Motor neuron (in vitro differentiated cells): ENCODE measurements around the gene COL17A1. TPM values are rescaled to one million over a fixed set of nuclear protein-coding genes. Genes with fewer than 3 reads are reported as not detected.

Experiments used
- ATAC-seq, 8 experiments: fragments of 200-7000 bp; cut with Tn5 transposase; replicated peaks in 6 of 8; 2 replicates each; pipeline ENCODE4 v1.8.0; 2021; ENCODE audit warnings: mild to moderate bottlenecking in 8 of 8, moderate library complexity in 8 of 8
- H3K27ac ChIP-seq, 2 donors: fragments of 250-450 bp; sonication (Bioruptor Pico); 2 replicates each; pipeline ENCODE4 v1.9.0; 2021; ENCODE audit warnings: antibody characterized with exemption in 2 of 2, mild to moderate bottlenecking in 2 of 2, moderate library complexity in 1 of 2
- H3K4me1 ChIP-seq, 2 donors: fragments of 250-450 bp; sonication (Bioruptor Pico); replicated peaks in 1 of 2; 2 replicates each; pipeline ENCODE4 v1.6.1; 2021; ENCODE audit warnings: antibody characterized with exemption in 2 of 2, mild to moderate bottlenecking in 2 of 2, moderate library complexity in 1 of 2
- H3K4me3 ChIP-seq, 5 donors: fragments of 250-450 bp; sonication (Bioruptor Pico); 2 replicates each; pipeline ENCODE4 v1.9.0; 2021; ENCODE audit warnings: antibody characterized with exemption in 5 of 5, mild to moderate bottlenecking in 5 of 5, moderate library complexity in 4 of 5
- WGBS, 10 experiments: fragments of 450-650 bp; shearing (Covaris generic); methylation state at CpG; one replicate each; pipeline ENCODE4 v1.0.0; 2022; 5-methylcytosine and 5-hydroxymethylcytosine counted together
- in situ Hi-C, 9 experiments: fragments of 400-800 bp; cut with MboI; loops; one replicate each; pipeline ENCODE4 v1.15.0; 2021; ENCODE audit warnings: low sequenced_read_pairs in 9 of 9, low pct_unique_long_range_greater_than_20kb in 2 of 9; ENCODE audit not compliant: unreplicated experiment in 9 of 9
- total RNA-seq, 8 experiments: library from RNA; unstranded; fragments of 300-600 nt; gene quantifications; 2 replicates each; pipeline versions ENCODE4 v1.2.3 to v1.2.4, GENCODE V29; 2022

COL17A1 gene
- total RNA-seq, 8 experiments from 2014 or later = 0.38 to 4.9 (median 0.74) TPM

- H3K4me1 ChIP-seq = no peaks in the 10 kb centered on the region
- 63 to 100% (median 82%) methylated on average over 1 of the region's 1 CpG; no CpG with 5 or more reads in 1 of the 10 experiments for WGBS, 10 experiments
- H3K4me3 ChIP-seq = no peak overlapping the region
- H3K27ac ChIP-seq = no peak overlapping the region
- in situ Hi-C loops = no loop called here
- no peak for ATAC-seq
Observed at GRCh38 chr10:104113376-104113956, 27.8 kb upstream of the COL17A1 start.

- no peak overlapping the region for H3K27ac ChIP-seq
- WGBS, 10 experiments = 0 to 100% (median 68%) methylated on average over 1 to 3 of the region's 3 CpGs
- in situ Hi-C loops = no loop called here
- H3K4me3 ChIP-seq = no peak overlapping the region
- no peaks in the 10 kb centered on the region for H3K4me1 ChIP-seq
- peak in 2 of 8 experiments; percentile 31 to 43 for ATAC-seq
Observed at GRCh38 chr10:104109908-104110662, 24.4 kb upstream of the COL17A1 start.

GRCh38 chr10:104104926-104105325, 19.2 kb upstream of the COL17A1 start:
- 50 to 94% (median 89%) methylated on average over 1 to 2 of the region's 2 CpGs for WGBS, 10 experiments
- ATAC-seq = peak in 1 of 8 experiments; percentile 50
- Histone ChIP-seq H3K4me1 (no peaks in the 10 kb centered on the region), H3K27ac (no peak overlapping the region), H3K4me3 (no peak overlapping the region)
- in situ Hi-C loops = no loop called here

- Histone ChIP-seq H3K4me3 (no peak overlapping the region), H3K27ac (no peak overlapping the region), H3K4me1 (no peaks in the 10 kb centered on the region)
- in situ Hi-C loops = no loop called here
- 0% methylated on average over 1 of the region's 1 CpG; no CpG with 5 or more reads in 1 of the 10 experiments for WGBS, 10 experiments
- ATAC-seq = no peak
Observed at GRCh38 chr10:104104418-104104817, 18.7 kb upstream of the COL17A1 start.

- H3K4me3 ChIP-seq = no peak overlapping the region
- WGBS, 10 experiments = 13 to 64% (median 30%) methylated on average over 1 of the region's 1 CpG; no CpG with 5 or more reads in 1 of the 10 experiments
- H3K4me1 ChIP-seq = no peaks in the 10 kb centered on the region
- no peak overlapping the region for H3K27ac ChIP-seq
- in situ Hi-C loops = no loop called here
- ATAC-seq = no peak
Observed at GRCh38 chr10:104103956-104104355, 18.3 kb upstream of the COL17A1 start.

- WGBS, 10 experiments = 13 to 83% (median 67%) methylated on average over 1 of the region's 1 CpG; no CpG with 5 or more reads in 3 of the 10 experiments
- no peaks in the 10 kb centered on the region for H3K4me1 ChIP-seq
- H3K27ac ChIP-seq = no peak overlapping the region
- in situ Hi-C loops = no loop called here
- ATAC-seq = no peak
- no peak overlapping the region for H3K4me3 ChIP-seq
Observed at GRCh38 chr10:104101902-104102301, 16.2 kb upstream of the COL17A1 start.

- in situ Hi-C loops = no loop called here
- Histone ChIP-seq H3K27ac (no peak overlapping the region), H3K4me3 (no peak overlapping the region), H3K4me1 (no peaks in the 10 kb centered on the region)
- ATAC-seq = no peak
- WGBS, 10 experiments = no CpG with 5 or more reads among the region's 1 CpG
Observed at GRCh38 chr10:104100795-104101194, 15.1 kb upstream of the COL17A1 start.

- in situ Hi-C loops = no loop called here
- ATAC-seq = no peak
- Histone ChIP-seq H3K27ac (no peak overlapping the region), H3K4me1 (no peaks in the 10 kb centered on the region), H3K4me3 (no peak overlapping the region)
Observed at GRCh38 chr10:104099941-104100340, 14.3 kb upstream of the COL17A1 start.

- in situ Hi-C loops = no loop called here
- Histone ChIP-seq H3K4me1 (no peaks in the 10 kb centered on the region), H3K27ac (no peak overlapping the region), H3K4me3 (no peak overlapping the region)
- 14 to 100% (median 88%) methylated on average over 1 to 3 of the region's 3 CpGs; no CpG with 5 or more reads in 1 of the 10 experiments for WGBS, 10 experiments
- peak in 1 of 8 experiments; percentile 63 for ATAC-seq
Observed at GRCh38 chr10:104099269-104099668, 13.6 kb upstream of the COL17A1 start.

GRCh38 chr10:104098358-104098925, 12.8 kb upstream of the COL17A1 start:
- H3K27ac ChIP-seq = no peak overlapping the region
- no peak overlapping the region for H3K4me3 ChIP-seq
- in situ Hi-C loops = no loop called here
- ATAC-seq = no peak
- WGBS, 10 experiments = 72 to 96% (median 86%) methylated on average over 2 to 4 of the region's 4 CpGs; no CpG with 5 or more reads in 1 of the 10 experiments
- no peaks in the 10 kb centered on the region for H3K4me1 ChIP-seq

GRCh38 chr10:104096692-104097091, 11.0 kb upstream of the COL17A1 start:
- in situ Hi-C loops = no loop called here
- no peaks in the 10 kb centered on the region for H3K4me1 ChIP-seq
- ATAC-seq = no peak
- H3K4me3 ChIP-seq = no peak overlapping the region
- WGBS, 10 experiments = 9 to 100% (median 86%) methylated on average over 1 to 2 of the region's 2 CpGs; no CpG with 5 or more reads in 1 of the 10 experiments
- no peak overlapping the region for H3K27ac ChIP-seq

- in situ Hi-C loops = no loop called here
- H3K4me3 ChIP-seq = no peak overlapping the region
- H3K4me1 ChIP-seq = peaks cover 0 to 7% of the 10 kb centered on the region in 2 donors
- ATAC-seq = peak in 1 of 8 experiments; percentile 36
- no peak overlapping the region for H3K27ac ChIP-seq
Observed at GRCh38 chr10:104092749-104093148, 7.1 kb upstream of the COL17A1 start.

- Histone ChIP-seq H3K4me3 (no peak overlapping the region), H3K27ac (no peak overlapping the region), H3K4me1 (peaks cover 0 to 7% of the 10 kb centered on the region in 2 donors)
- in situ Hi-C loops = no loop called here
- WGBS, 10 experiments = 0 to 90% (median 62%) methylated on average over 1 to 2 of the region's 2 CpGs; no CpG with 5 or more reads in 2 of the 10 experiments
- no peak for ATAC-seq
Observed at GRCh38 chr10:104090611-104091010, 4.9 kb upstream of the COL17A1 start.
